Central memory CD8-positive, alpha-beta T cell (primary cell): ENCODE measurements around the gene PPP6R2.

Experiments used
- ATAC-seq: fragments of 150-1000 bp; cut with Tn5 transposase; replicated peaks from 2 replicates; pipeline ENCODE4 v1.10.0; 2022; ENCODE audit warnings: mild to moderate bottlenecking, moderate FRiP score, moderate number of reproducible peaks; ENCODE audit not compliant: poor library complexity, severe bottlenecking; ENCODE audit errors: extremely low read depth
- DNase-seq, 2 donors: peaks; one replicate each; pipeline ENCODE4 v3.0.0; 2021; ENCODE audit warnings: low spot score in 2 of 2
- H3K27ac Mint-ChIP-seq: one replicate; pipeline ENCODE4 v1.8.0; 2022; ENCODE audit warnings: low read depth, mild to moderate bottlenecking, moderate library complexity, mixed read lengths
- H3K27me3 Mint-ChIP-seq: one replicate; pipeline ENCODE4 v1.8.0; 2022; ENCODE audit warnings: mixed read lengths
- H3K36me3 Mint-ChIP-seq: one replicate; pipeline ENCODE4 v1.8.0; 2022; ENCODE audit warnings: mild to moderate bottlenecking, moderate library complexity, mixed read lengths; ENCODE audit not compliant: insufficient read depth
- H3K4me1 Mint-ChIP-seq: one replicate; pipeline ENCODE4 v1.8.0; 2022; ENCODE audit warnings: mixed read lengths
- H3K4me3 Mint-ChIP-seq: one replicate; pipeline ENCODE4 v1.8.0; 2022; ENCODE audit warnings: mild to moderate bottlenecking, moderate library complexity, mixed read lengths
- H3K9me3 Mint-ChIP-seq: one replicate; pipeline ENCODE4 v1.8.0; 2022; ENCODE audit warnings: mixed read lengths

Gene PPP6R2

GRCh38 chr22:50473855-50474671, 130.9 kb downstream of the PPP6R2 start:
- DNase-seq, result no peak

GRCh38 chr22:50474710-50475651, 131.9 kb downstream of the PPP6R2 start, which contains the start of gene SBF1:
TSS of gene SBF1 (minus strand) at chr22:50475035. CDS start at chr22:50474840, 195 bp downstream.
- H3K4me1 Mint-ChIP-seq, result peaks cover 48% of the 10 kb centered on the region
- H3K9me3 Mint-ChIP-seq, result no peaks in the 10 kb centered on the region

More at GRCh38 chr22:50473855-50474671, 130.9 kb downstream of the PPP6R2 start:
- peak overlapping the region; percentile 91 for H3K4me3 Mint-ChIP-seq
- H3K9me3 Mint-ChIP-seq, result no peaks in the 10 kb centered on the region
- H3K36me3 Mint-ChIP-seq, result peaks cover 22% of the 10 kb centered on the region
- H3K27me3 Mint-ChIP-seq, result no peaks in the 10 kb centered on the region
- H3K4me1 Mint-ChIP-seq, result peaks cover 57% of the 10 kb centered on the region
- ATAC-seq, result no peak
- H3K27ac Mint-ChIP-seq, result peak overlapping the region; percentile 88

GRCh38 chr22:50475652-50476002, 132.5 kb downstream of the PPP6R2 start:
- DNase-seq (no peak), ATAC-seq (no peak)
- peak overlapping the region; percentile 68 for H3K4me3 Mint-ChIP-seq
- H3K27ac Mint-ChIP-seq, result peak overlapping the region; percentile 41
- peaks cover 41% of the 10 kb centered on the region for H3K4me1 Mint-ChIP-seq
- H3K9me3 Mint-ChIP-seq, result no peaks in the 10 kb centered on the region
- peaks cover 12% of the 10 kb centered on the region for H3K36me3 Mint-ChIP-seq
- H3K27me3 Mint-ChIP-seq, result no peaks in the 10 kb centered on the region

More at GRCh38 chr22:50474710-50475651, 131.9 kb downstream of the PPP6R2 start, which contains the start of gene SBF1:
- H3K36me3 Mint-ChIP-seq, result peaks cover 16% of the 10 kb centered on the region
- ATAC-seq (peak; percentile 55), DNase-seq (peak; percentile 76 to 77)
- no peaks in the 10 kb centered on the region for H3K27me3 Mint-ChIP-seq
- peak within 1 kb of the TSS; percentile 91 for H3K4me3 Mint-ChIP-seq
- H3K27ac Mint-ChIP-seq, result peak within 1 kb of the TSS; percentile 88

GRCh38 chr22:50476868-50477267, 133.7 kb downstream of the PPP6R2 start:
- Mint-ChIP-seq H3K4me1 (peaks cover 31% of the 10 kb centered on the region), H3K9me3 (no peaks in the 10 kb centered on the region), H3K27me3 (no peaks in the 10 kb centered on the region), H3K27ac (peak overlapping the region; percentile 32), H3K4me3 (peak overlapping the region; percentile 68), H3K36me3 (peaks cover 10% of the 10 kb centered on the region)
- ATAC-seq (no peak), DNase-seq (no peak)

DNA sequence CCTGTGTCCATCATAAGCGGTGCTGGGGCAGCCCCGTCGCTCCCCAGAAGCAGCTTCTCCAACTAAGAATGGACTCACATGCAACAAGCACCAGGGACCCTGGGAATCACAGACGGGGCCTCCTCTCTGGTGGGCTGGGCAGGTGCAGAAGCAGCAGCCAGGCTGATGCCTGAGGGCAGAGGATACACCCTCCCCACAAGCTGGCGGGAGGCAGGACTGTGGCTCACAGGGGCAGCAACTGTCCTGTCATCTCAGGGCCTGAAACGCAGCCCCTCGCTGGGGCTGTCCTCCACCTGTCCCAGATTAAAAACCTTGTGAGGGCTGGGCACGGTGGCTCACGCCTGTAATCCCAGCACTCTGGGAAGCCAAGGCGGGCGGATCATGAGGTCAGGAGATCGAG, 134.8 kb downstream of the PPP6R2 start:
- H3K9me3 Mint-ChIP-seq, result no peaks in the 10 kb centered on the region
- H3K27me3 Mint-ChIP-seq, result no peaks in the 10 kb centered on the region
- no peak for ATAC-seq
- no peak overlapping the region for H3K4me3 Mint-ChIP-seq
- H3K27ac Mint-ChIP-seq, result peak overlapping the region; percentile 55
- peaks cover 10% of the 10 kb centered on the region for H3K36me3 Mint-ChIP-seq
- H3K4me1 Mint-ChIP-seq, result peaks cover 20% of the 10 kb centered on the region
- no peak for DNase-seq

DNA sequence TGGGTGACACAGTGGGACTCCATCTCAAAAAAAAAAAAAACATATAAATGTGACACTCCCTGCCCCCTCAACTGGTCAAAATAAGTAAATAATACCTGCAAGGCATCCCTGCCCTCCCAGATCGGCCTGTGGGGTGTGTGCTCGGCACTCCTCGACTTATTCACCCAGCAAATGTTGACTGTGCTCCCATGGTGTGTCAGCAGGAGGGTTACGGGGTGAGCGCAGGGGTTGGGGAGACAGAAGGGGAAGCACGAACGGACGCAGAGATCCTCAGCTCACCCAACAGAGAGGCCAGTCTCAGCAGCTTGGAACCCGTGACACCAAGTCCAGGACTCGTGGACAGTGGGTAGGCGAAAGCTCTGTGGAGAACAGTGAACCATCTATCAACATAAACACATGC, 136.6 kb downstream of the PPP6R2 start:
- Mint-ChIP-seq H3K4me3 (peak overlapping the region; percentile 71), H3K9me3 (no peaks in the 10 kb centered on the region), H3K27me3 (no peaks in the 10 kb centered on the region), H3K27ac (no peak overlapping the region), H3K4me1 (peaks cover 6% of the 10 kb centered on the region), H3K36me3 (peaks cover 1% of the 10 kb centered on the region)
- DNase-seq, result no peak
- ATAC-seq, result no peak

GRCh38 chr22:50481045-50481439, 137.9 kb downstream of the PPP6R2 start:
- Mint-ChIP-seq H3K9me3 (no peaks in the 10 kb centered on the region), H3K36me3 (peaks cover 1% of the 10 kb centered on the region), H3K4me1 (no peaks in the 10 kb centered on the region), H3K27me3 (peaks cover 7% of the 10 kb centered on the region), H3K4me3 (peak overlapping the region; percentile 71), H3K27ac (no peak overlapping the region)
- ATAC-seq (no peak), DNase-seq (no peak)

DNA sequence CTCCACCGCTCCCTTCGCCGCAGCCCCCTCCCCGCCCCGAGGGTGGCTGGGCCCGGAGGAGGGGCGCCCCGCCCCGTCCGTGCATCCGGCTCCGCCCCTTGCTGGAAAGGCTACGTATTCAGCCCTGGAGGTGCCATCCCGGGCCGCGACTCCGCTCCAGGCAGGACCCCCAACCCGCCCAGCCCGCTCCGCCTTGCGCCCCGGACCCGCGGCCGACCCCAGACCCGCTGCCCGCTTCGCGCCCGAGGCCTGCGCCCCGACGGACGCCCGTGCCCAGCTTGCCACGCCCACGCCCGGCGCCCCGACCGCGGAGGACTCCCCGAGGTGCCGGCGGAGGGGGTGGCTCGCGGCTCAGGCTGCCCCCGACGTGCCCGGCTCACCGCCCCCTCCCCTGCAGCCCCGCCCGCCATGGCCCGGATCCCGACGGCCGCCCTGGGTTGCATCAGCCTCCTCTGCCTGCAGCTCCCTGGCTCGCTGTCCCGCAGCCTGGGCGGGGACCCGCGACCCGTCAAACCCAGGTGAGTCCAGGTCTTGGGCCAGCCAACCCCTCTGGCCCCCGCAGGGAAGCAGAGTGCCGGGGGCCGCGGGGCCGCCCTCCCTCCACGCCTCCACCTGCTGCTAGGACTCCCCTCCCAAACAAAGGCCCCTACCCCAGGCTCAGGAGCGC, 138.4 kb downstream of the PPP6R2 start, which contains the start of gene ADM2:
Gene ADM2 (plus strand): TSS at position 104 of the 667 bp plus-strand sequence. CDS start 305 bp downstream, at position 409.
- ATAC-seq (peak; percentile 69), DNase-seq (peak in 1 of 2 donors; percentile 34)
- Mint-ChIP-seq H3K4me1 (no peaks in the 10 kb centered on the region), H3K4me3 (peak within 1 kb of the TSS; percentile 71), H3K27ac (no peak within 1 kb of the TSS), H3K36me3 (peaks cover 1% of the 10 kb centered on the region), H3K27me3 (peaks cover 12% of the 10 kb centered on the region), H3K9me3 (no peaks in the 10 kb centered on the region)

DNA sequence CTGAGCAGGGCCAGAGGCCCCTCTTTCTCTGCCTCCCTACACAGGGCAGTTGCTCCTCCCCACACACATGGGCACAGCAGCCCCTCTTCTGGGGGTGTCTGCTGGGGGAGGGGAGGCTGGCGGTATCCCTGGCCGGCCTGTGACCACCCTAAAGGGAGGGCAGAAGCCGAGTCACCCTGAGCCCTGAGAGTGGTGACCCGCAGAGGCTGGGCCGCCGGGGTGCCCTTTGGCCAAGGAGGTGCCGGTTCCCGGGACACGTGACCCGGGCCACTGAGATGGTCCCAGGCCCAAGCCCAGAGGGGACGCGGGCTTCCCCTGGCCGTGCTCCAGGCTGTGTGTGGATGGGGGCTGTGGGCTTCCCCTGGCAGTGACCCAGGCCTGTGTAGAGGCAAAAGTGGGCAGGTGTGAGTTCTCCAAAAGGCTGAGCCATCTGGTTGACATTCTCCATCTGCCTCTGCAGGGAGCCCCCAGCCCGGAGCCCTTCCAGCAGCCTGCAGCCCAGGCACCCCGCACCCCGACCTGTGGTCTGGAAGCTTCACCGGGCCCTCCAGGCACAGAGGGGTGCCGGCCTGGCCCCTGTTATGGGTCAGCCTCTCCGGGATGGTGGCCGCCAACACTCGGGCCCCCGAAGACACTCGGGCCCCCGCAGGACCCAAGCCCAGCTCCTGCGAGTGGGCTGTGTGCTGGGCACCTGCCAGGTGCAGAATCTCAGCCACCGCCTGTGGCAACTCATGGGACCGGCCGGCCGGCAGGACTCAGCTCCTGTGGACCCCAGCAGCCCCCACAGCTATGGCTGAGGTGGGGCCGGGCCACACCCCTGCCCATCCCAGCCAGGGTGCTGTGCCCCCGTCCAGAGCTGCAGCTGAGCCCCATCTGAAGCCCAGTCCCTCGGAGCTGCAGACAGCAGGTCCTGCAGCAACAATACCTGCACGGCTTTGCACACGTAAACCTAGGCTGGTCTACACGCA, 139.3 kb downstream of the PPP6R2 start:
- no peak for ATAC-seq
- Mint-ChIP-seq H3K9me3 (no peaks in the 10 kb centered on the region), H3K27me3 (peaks cover 14% of the 10 kb centered on the region), H3K4me1 (no peaks in the 10 kb centered on the region), H3K36me3 (peaks cover 1% of the 10 kb centered on the region), H3K27ac (no peak overlapping the region), H3K4me3 (peak overlapping the region; percentile 69)
- no peak for DNase-seq

DNA sequence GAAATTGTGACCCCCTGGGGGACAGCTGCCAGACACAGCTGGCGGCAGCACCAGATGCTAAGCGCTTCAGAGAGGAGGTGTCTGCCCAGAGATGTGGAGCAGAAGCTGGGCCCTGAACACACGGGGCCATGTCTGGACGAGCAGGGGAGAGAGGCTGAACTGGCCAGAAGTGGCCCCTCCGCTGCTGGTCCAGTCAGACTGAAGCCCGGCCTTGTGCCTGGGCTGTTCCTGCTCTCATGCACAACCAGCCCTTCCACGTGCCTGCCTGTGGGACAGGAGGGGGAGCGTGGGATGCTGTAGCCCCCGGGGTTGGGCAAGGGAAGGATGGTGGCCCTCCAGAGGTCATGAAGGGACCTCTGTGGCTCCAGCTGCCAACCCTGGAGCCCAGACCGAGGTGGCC, 140.0 kb downstream of the PPP6R2 start:
- Mint-ChIP-seq H3K4me1 (no peaks in the 10 kb centered on the region), H3K27me3 (peaks cover 14% of the 10 kb centered on the region), H3K27ac (no peak overlapping the region), H3K36me3 (peaks cover 1% of the 10 kb centered on the region), H3K9me3 (no peaks in the 10 kb centered on the region), H3K4me3 (peak overlapping the region; percentile 11)
- ATAC-seq (no peak), DNase-seq (no peak)

DNA sequence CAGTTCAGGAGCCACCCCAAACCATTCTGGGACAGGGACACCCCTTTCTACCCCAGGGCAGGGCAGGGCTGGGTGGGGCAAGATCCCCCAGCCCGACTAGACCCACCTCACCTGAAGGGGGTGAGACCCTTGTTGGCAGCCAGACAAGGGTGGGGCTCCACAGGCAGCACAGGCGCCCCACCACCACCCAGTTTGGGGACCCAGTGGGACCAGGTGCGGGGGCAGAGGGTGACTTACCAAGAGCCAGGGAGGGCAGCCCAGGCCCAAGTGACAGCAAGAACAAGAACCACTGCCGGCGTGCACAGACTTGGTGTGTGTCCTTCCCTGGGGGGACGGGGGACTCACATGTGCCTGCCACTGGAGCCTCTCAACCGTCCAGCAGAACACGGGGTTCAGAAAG, 140.4 kb downstream of the PPP6R2 start:
- DNase-seq, result no peak
- no peak for ATAC-seq
- H3K4me3 Mint-ChIP-seq, result no peak overlapping the region
- H3K27me3 Mint-ChIP-seq, result peaks cover 14% of the 10 kb centered on the region
- no peaks in the 10 kb centered on the region for H3K4me1 Mint-ChIP-seq
- H3K27ac Mint-ChIP-seq, result no peak overlapping the region
- H3K36me3 Mint-ChIP-seq, result peaks cover 1% of the 10 kb centered on the region
- H3K9me3 Mint-ChIP-seq, result no peaks in the 10 kb centered on the region
